Endothelial cell of umbilical vein (primary cell): Measurements from ENCODE around the gene TRABD. TPM values are rescaled to one million over a fixed set of nuclear protein-coding genes. Genes with fewer than 3 reads are reported as not detected.

Experiments
- BruUV-seq: library from RNA; stranded (reverse); fragments of 400-500 nt; replicated peaks from 2 replicates; lab custom pipeline; 2021; lab: Mats Ljungman, UMichigan
- CTCF ChIA-PET: fragments of 300-600, 350-600 bp; sonication (Branson Sonifier 250); formaldehyde crosslinking; loops from one replicate; lab custom pipeline; 2021; ENCODE audit warnings: antibody characterized with exemption, inconsistent platforms; lab: Charles Lee
- POLR2A ChIA-PET: fragments of 300-600, 350-600 bp; sonication (Branson Sonifier 250); formaldehyde crosslinking; loops from one replicate; lab custom pipeline; 2021; ENCODE audit warnings: antibody characterized with exemption, inconsistent platforms; lab: Charles Lee
- DNase-seq: peaks from one replicate; pipeline ENCODE4 v3.0.0-alpha.2; 2011; ENCODE audit warnings: low read depth, low spot score
- FAIRE-seq: peaks from 2 replicates; lab custom pipeline; 2011; peaks lifted over from hg19 to GRCh38; lab: Jason Lieb, UNC
- H2AFZ ChIP-seq: 2 replicates; pipeline ENCODE4 v1.6.0; 2012; ENCODE audit warnings: low read depth, low read length, control low read depth, inconsistent platforms
- H3K27ac ChIP-seq: 2 replicates; pipeline ENCODE4 v1.5.1; 2011; ENCODE audit warnings: low read depth, mild to moderate bottlenecking, control low read depth, low read length, moderate library complexity; ENCODE audit not compliant: insufficient read depth
- H3K27me3 ChIP-seq, 2 experiments: 2 replicates each; pipeline versions ENCODE4 v1.6.0 to v1.6.1; 2011; ENCODE audit warnings: low read length in 2 of 2, mixed read lengths in 1 of 2; ENCODE audit not compliant: control insufficient read depth in 2 of 2, insufficient read depth in 2 of 2
- H3K36me3 ChIP-seq, 2 experiments: 2 replicates in 1 of 2; 3 replicates in 1 of 2; pipeline ENCODE4 v1.5.1; 2011; ENCODE audit warnings: low read length in 2 of 2, mild to moderate bottlenecking in 1 of 2, moderate library complexity in 1 of 2; ENCODE audit not compliant: control insufficient read depth in 2 of 2, insufficient read depth in 2 of 2; ENCODE audit errors: extremely low read depth in 1 of 2
- H3K4me1 ChIP-seq: 3 replicates; pipeline ENCODE4 v1.5.1; 2011; ENCODE audit warnings: mild to moderate bottlenecking, low read length; ENCODE audit not compliant: control insufficient read depth, insufficient read depth; ENCODE audit errors: extremely low read depth
- H3K4me2 ChIP-seq: 2 replicates; pipeline ENCODE4 v1.6.1; 2011; ENCODE audit warnings: low read length, control low read depth, mixed read lengths; ENCODE audit not compliant: insufficient read depth
- H3K4me3 ChIP-seq, 3 experiments: fragments of 200-600 bp in 1 of 3; sonication (generic), shearing (Covaris generic) in 1 of 3; replicated peaks in 1 of 3; 2 replicates each; pipeline ENCODE4 v1.5.1; 2011 to 2016; ENCODE audit warnings: control low read depth in 3 of 3, low read length in 3 of 3, mild to moderate bottlenecking in 2 of 3, inconsistent platforms in 1 of 3, low read depth in 1 of 3, moderate library complexity in 1 of 3; ENCODE audit not compliant: insufficient read depth in 1 of 3
- H3K79me2 ChIP-seq: 2 replicates; pipeline ENCODE4 v1.6.0; 2012; ENCODE audit warnings: low read length, inconsistent platforms; ENCODE audit not compliant: control insufficient read depth, insufficient read depth
- H3K9ac ChIP-seq: replicated peaks from 2 replicates; pipeline ENCODE3; 2011; ENCODE audit warnings: low read length, control low read depth; ENCODE audit not compliant: insufficient read depth; ENCODE audit errors: extremely low read depth
- H3K9me1 ChIP-seq: replicated peaks from 3 replicates; pipeline ENCODE4 v1.6.0; 2011; ENCODE audit warnings: mild to moderate bottlenecking, low read length; ENCODE audit not compliant: control insufficient read depth, insufficient read depth; ENCODE audit errors: extremely low read depth
- H3K9me3 ChIP-seq: replicated peaks from 2 replicates; pipeline ENCODE4 v1.5.1; 2012; ENCODE audit warnings: low read length, inconsistent platforms; ENCODE audit not compliant: control insufficient read depth, insufficient read depth
- H4K20me1 ChIP-seq: replicated peaks from 2 replicates; pipeline ENCODE3; 2011; ENCODE audit warnings: mild to moderate bottlenecking, low read length; ENCODE audit not compliant: control insufficient read depth, insufficient read depth; ENCODE audit errors: extremely low read depth
- CTCF ChIP-seq, 2 donors: IDR thresholded peaks; 1 replicate in 1 of 2; 2 replicates in 1 of 2; pipeline ENCODE4 v1.5.1; 2011; ENCODE audit warnings: low read length in 2 of 2, mild to moderate bottlenecking in 2 of 2, moderate library complexity in 2 of 2, control low read depth in 1 of 2, inconsistent platforms in 1 of 2, low read depth in 1 of 2; ENCODE audit not compliant: insufficient read depth in 1 of 2; ENCODE audit errors: extremely low read depth in 1 of 2
- EZH2 ChIP-seq: IDR thresholded peaks from 2 replicates; pipeline ENCODE4 v1.6.1; 2012; ENCODE audit warnings: borderline replicate concordance, low read depth, mild to moderate bottlenecking, moderate library complexity, low read length, inconsistent platforms; ENCODE audit not compliant: severe bottlenecking
- FOS ChIP-seq: IDR thresholded peaks from 2 replicates; pipeline ENCODE4 v1.6.1; 2011; ENCODE audit warnings: mild to moderate bottlenecking, low read length, moderate library complexity, borderline replicate concordance; ENCODE audit not compliant: insufficient read depth
- GATA2 ChIP-seq: IDR thresholded peaks from 2 replicates; pipeline ENCODE4 v1.7.0; 2011; ENCODE audit warnings: low read depth, mild to moderate bottlenecking, moderate library complexity, mixed read lengths, low read length; ENCODE audit not compliant: insufficient read length, insufficient read depth
- JUN ChIP-seq: IDR thresholded peaks from 2 replicates; pipeline ENCODE4 v1.6.1; 2011; ENCODE audit warnings: borderline replicate concordance, low read depth; ENCODE audit not compliant: insufficient read length, insufficient read depth
- MAX ChIP-seq: IDR thresholded peaks from 2 replicates; pipeline ENCODE4 v1.6.1; 2011; ENCODE audit not compliant: insufficient read depth, insufficient read length
- MYC ChIP-seq: IDR thresholded peaks from one replicate; pipeline ENCODE4 v1.6.1; 2011; ENCODE audit warnings: mild to moderate bottlenecking, low read depth, low read length
- POLR2A ChIP-seq: IDR thresholded peaks from 2 replicates; pipeline ENCODE4 v1.6.1; 2012; ENCODE audit warnings: low read depth, mild to moderate bottlenecking, control low read depth, low read length
- POLR2AphosphoS5 ChIP-seq: IDR thresholded peaks from 2 replicates; pipeline ENCODE4 v1.6.1; 2012; ENCODE audit warnings: low read depth, mild to moderate bottlenecking, control low read depth, low read length, moderate library complexity; ENCODE audit not compliant: insufficient read depth
- dilution Hi-C: fragments of 300-500 bp; cut with MboI; formaldehyde crosslinking; loops from one replicate; pipeline ENCODE4 v1.15.0; 2019; ENCODE audit warnings: low sequenced_read_pairs; ENCODE audit not compliant: extremely low pct_ligation_motif_present
- intact Hi-C: fragments of 100-400 bp; cut with micrococcal nuclease; formaldehyde crosslinking; loops from one replicate; pipeline ENCODE4 v1.10.0; 2022
- polyA plus RNA-seq, 4 experiments: library from polyadenylated mRNA; depleted of rRNA in 3 of 4; stranded (reverse) in 3 of 4; unstranded in 1 of 4; fragments of >200 nt; gene quantifications; 2 replicates each; pipeline versions ENCODE4 v1.2.1 to v1.2.3, GENCODE V29; 2011 to 2012; ENCODE audit warnings: missing spikeins in 1 of 4
- total RNA-seq: library from RNA; stranded (reverse); gene quantifications from 2 replicates; pipeline ENCODE4 v1.2.3, GENCODE V29; 2021

The TRABD gene
- total and polyA plus RNA-seq, 2 donors (not counting 3 experiments of a cell fraction or from before 2014, with no cell fraction given): 46.8 to 48.4 TPM

GRCh38 chr22:50200461-50201190, 14.9 kb downstream of the TRABD start, which contains the start of gene SELENOO:
Gene SELENOO, plus strand, starts transcription at chr22:50201011. Its CDS starts 26 bp downstream, at chr22:50201037.
- POLR2A ChIA-PET: no interaction called here
- peak within 1 kb of the TSS; percentile 60 for H3K27ac ChIP-seq
- CTCF ChIA-PET: no interaction called here

GRCh38 chr22:50201191-50202129, 15.7 kb downstream of the TRABD start:
- POLR2A ChIA-PET: no interaction called here
- H4K20me1 ChIP-seq: no peaks in the 10 kb centered on the region
- no TSS peak for BruUV-seq
- peak overlapping the region; percentile 58 to 85 (median 73) for H3K4me3 ChIP-seq
- H3K27ac ChIP-seq: no peak overlapping the region
- H3K36me3 ChIP-seq: peaks cover 2 to 6% of the 10 kb centered on the region in 2 experiments
- intact Hi-C loops: loop anchor here (2.0 to 10.0 kb wide), 3 partner anchors 15 to 227 kb away; no protein-coding TSS in a partner anchor
- no peaks in the 10 kb centered on the region for H3K9me1 ChIP-seq
- dilution Hi-C loops: no loop called here
- no peaks in the 10 kb centered on the region for H3K27me3 ChIP-seq
- H3K4me1 ChIP-seq: peaks cover 20% of the 10 kb centered on the region
- H3K4me2 ChIP-seq: peak overlapping the region; percentile 94
- DNase-seq (no peak), FAIRE-seq (no peak)
- H3K9ac ChIP-seq: peak overlapping the region; percentile 67
- peak overlapping the region; percentile 82 for H2AFZ ChIP-seq
- no peak for TF ChIP-seq EZH2
- no peak for TF ChIP-seq POLR2A
- TF ChIP-seq MAX: no peak
- TF ChIP-seq FOS: no peak
- TF ChIP-seq JUN: no peak
- no peak for TF ChIP-seq GATA2
- TF ChIP-seq CTCF (IDR thresholded peaks at IDR 0.05; ENCODE audit: extremely low read depth in 1 of 2, insufficient read depth in 1 of 2, low read depth in 1 of 2, low read length in 2 of 2): no peak
- no peak for TF ChIP-seq POLR2AphosphoS5
- peaks cover 26% of the 10 kb centered on the region for H3K79me2 ChIP-seq
- H3K9me3 ChIP-seq: no peaks in the 10 kb centered on the region
- CTCF ChIA-PET: interaction anchor here (1.2 kb wide), 1 partner anchor 171 kb away, joined by 4 read pairs; no protein-coding TSS in a partner anchor

More at GRCh38 chr22:50200461-50201190, 14.9 kb downstream of the TRABD start, which contains the start of gene SELENOO:
- TSS peak; percentile 56 for BruUV-seq
- peak within 1 kb of the TSS; percentile 69 for H3K9ac ChIP-seq
- DNase-seq: peak; percentile 80
- dilution Hi-C loops (no loop called here), intact Hi-C loops (loop anchor here (2.0 to 10.0 kb wide), 3 partner anchors 14 to 226 kb away; no protein-coding TSS in a partner anchor)
- peak; percentile 83 for TF ChIP-seq POLR2A
- no peak for TF ChIP-seq EZH2
- TF ChIP-seq POLR2AphosphoS5: peak; percentile 90
- TF ChIP-seq MYC: no peak
- peak within 1 kb of the TSS; percentile 58 to 85 (median 75) for H3K4me3 ChIP-seq
- H3K4me1 ChIP-seq: peaks cover 18% of the 10 kb centered on the region
- FAIRE-seq: peak; percentile 89
- H3K4me2 ChIP-seq: peak within 1 kb of the TSS; percentile 94
- no peaks in the 10 kb centered on the region for H3K9me3 ChIP-seq
- H3K9me1 ChIP-seq: no peaks in the 10 kb centered on the region
- no peaks in the 10 kb centered on the region for H3K27me3 ChIP-seq
- no peaks in the 10 kb centered on the region for H4K20me1 ChIP-seq
- peaks cover 2 to 10% of the 10 kb centered on the region in 2 experiments for H3K36me3 ChIP-seq
- peak within 1 kb of the TSS; percentile 91 for H2AFZ ChIP-seq
- peaks cover 26% of the 10 kb centered on the region for H3K79me2 ChIP-seq
